Astrocyte of the cerebellum (primary cell): ENCODE results near the gene RBM20.
A peak's percentile ranks its signal among the peaks of the same experiment; 100 is the strongest.

Source experiments
- DNase-seq: peaks from one replicate; pipeline ENCODE4 v3.0.0-alpha.2; 2011; ENCODE audit warnings: low read depth
- H3K4me3 ChIP-seq: 2 replicates; pipeline ENCODE4 v1.5.1; 2011; ENCODE audit warnings: mild to moderate bottlenecking, low read depth, low read length, moderate library complexity
- in situ Hi-C: cut with HindIII; loops from 2 replicates; pipeline ENCODE4 v1.10.0; 2017; ENCODE audit warnings: low sequenced_read_pairs
- TF ChIP-seq, protein P1 (sequence below): IDR thresholded peaks from 2 replicates; pipeline ENCODE4 v1.5.1; 2012; ENCODE audit warnings: low read length, low read depth, moderate library complexity, mild to moderate bottlenecking; ENCODE audit errors: missing control alignments

The RBM20 gene

GRCh38 chr10:110859973-110860376 lies 215.8 kb downstream of the RBM20 start:
- H3K4me3 ChIP-seq = no peak overlapping the region
- DNase-seq = peak; percentile 69
- TF ChIP-seq, protein P1, sequence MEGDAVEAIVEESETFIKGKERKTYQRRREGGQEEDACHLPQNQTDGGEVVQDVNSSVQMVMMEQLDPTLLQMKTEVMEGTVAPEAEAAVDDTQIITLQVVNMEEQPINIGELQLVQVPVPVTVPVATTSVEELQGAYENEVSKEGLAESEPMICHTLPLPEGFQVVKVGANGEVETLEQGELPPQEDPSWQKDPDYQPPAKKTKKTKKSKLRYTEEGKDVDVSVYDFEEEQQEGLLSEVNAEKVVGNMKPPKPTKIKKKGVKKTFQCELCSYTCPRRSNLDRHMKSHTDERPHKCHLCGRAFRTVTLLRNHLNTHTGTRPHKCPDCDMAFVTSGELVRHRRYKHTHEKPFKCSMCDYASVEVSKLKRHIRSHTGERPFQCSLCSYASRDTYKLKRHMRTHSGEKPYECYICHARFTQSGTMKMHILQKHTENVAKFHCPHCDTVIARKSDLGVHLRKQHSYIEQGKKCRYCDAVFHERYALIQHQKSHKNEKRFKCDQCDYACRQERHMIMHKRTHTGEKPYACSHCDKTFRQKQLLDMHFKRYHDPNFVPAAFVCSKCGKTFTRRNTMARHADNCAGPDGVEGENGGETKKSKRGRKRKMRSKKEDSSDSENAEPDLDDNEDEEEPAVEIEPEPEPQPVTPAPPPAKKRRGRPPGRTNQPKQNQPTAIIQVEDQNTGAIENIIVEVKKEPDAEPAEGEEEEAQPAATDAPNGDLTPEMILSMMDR = no peak
- in situ Hi-C loops = loop anchor here (5.0 kb wide), 1 partner anchor 38 kb away; no protein-coding TSS in a partner anchor

DNA sequence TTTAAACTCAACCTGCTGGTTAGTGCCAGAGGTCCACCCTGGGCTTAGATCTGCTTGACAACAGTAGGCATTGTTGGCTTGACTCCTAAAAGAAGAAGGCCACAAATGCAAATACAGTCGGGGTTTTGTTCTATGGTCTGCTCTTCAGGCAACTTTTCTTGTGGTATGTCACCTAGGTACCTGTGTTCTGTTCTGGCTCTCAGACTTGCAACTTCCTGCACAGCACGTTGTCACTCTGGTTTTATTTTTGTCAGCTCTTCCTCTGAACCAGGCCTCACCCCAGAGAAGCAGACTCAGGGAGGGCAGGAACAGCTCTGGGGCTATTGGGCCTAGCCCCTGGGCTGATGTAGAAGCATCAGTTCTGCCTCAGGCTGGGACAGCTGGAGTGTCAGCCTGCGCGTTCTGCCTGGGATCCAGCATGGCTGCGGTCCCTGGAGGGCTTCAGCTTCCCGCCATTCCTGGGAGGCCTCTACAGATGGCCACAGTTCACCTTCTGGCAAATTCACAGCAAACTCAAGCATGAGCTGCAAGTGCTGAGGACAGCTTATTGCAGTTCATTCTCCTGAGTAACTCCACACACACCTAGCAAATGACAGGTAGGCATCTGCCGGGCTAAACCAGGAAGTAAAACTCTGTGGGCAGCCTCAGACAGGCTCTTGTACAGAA lies 216.6 kb downstream of the RBM20 start:
- H3K4me3 ChIP-seq = no peak overlapping the region
- DNase-seq = no peak
- in situ Hi-C loops = no loop called here
- TF ChIP-seq, protein P1 = no peak

DNA sequence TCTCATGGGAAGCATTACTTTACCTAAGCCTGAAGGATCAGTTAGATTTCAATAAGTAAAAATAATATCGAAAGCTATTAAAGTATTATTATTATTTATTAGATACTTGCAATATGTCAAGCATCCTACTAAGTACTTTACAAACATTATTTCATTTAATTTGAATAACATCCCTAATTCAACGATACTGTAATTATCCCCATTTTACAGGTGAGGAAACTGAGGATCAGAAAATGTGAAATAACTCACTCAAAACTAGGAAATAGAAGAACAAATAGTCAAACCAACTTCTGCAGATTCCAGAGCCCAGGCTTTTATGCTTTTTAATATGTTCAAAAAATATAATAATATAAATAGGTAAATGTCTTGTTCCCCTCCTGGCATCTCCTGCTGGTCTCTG lies 217.3 kb downstream of the RBM20 start:
- H3K4me3 ChIP-seq = no peak overlapping the region
- TF ChIP-seq, protein P1 = no peak
- no peak for DNase-seq
- in situ Hi-C loops = no loop called here

DNA sequence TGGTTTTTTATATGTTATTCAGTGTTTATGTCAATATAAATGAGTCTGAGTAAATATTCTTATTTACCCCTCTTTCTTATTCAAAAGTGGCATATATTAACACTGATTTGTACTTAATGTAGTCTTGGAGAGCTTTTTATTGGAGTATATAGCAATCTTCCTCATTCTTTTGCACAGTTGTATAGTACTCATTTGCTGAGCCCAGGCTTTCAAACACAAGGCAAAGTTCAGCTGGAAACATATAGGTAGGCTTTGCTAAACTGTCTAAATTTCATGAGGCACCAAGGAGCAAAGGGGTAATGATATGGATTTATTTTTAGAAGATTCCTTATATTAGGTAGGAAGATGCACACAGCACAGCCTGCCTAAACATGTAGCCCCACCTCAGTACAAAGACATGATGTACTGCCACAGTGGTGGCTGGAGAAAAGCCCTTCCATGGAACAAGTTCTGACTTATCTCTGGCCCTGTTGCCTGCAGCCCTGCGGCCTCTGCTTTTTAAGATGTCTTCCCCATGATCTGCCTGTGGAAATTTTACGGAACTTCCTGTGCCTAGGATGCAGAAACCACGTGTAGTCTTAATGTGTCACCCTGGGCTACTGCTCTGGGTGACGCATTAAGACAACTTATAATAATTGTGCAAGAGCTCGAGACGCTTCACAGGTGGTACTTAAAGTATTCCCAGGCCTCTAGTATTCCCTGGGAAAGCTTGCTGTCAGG lies 218.0 kb downstream of the RBM20 start:
- TF ChIP-seq, protein P1 = no peak

GRCh38 chr10:110862961-110863360 lies 218.8 kb downstream of the RBM20 start:
- TF ChIP-seq, protein P1 = no peak
- no peak for DNase-seq
- in situ Hi-C loops = no loop called here
- no peak overlapping the region for H3K4me3 ChIP-seq

More for the DNA sequence above, 218.0 kb downstream of the RBM20 start:
- in situ Hi-C loops = no loop called here
- no peak for DNase-seq
- H3K4me3 ChIP-seq = no peak overlapping the region

- TF ChIP-seq, protein P1 = no peak
- no peak overlapping the region for H3K4me3 ChIP-seq
- in situ Hi-C loops = no loop called here
- no peak for DNase-seq
Observed at GRCh38 chr10:110863361-110863760, 219.2 kb downstream of the RBM20 start.
